H1 (cell line): ENCODE data around the gene UCHL1. TPM values are rescaled to one million over a fixed set of nuclear protein-coding genes. Genes with fewer than 3 reads are reported as not detected.

Source experiments
- TAF1 ChIP-seq: IDR thresholded peaks from 2 replicates; pipeline ENCODE4 v1.6.1; 2011; ENCODE audit warnings: mild to moderate bottlenecking, low read depth, low read length
- polyA plus RNA-seq, 7 experiments: library from polyadenylated mRNA; depleted of rRNA in 3 of 7; stranded (reverse) in 5 of 7; unstranded in 2 of 7; fragments of >200 nt in 5 of 7; fragments of 200-250 nt in 2 of 7; gene quantifications; 1 replicate in 5 of 7; 2 replicates in 1 of 7; 4 replicates in 1 of 7; pipeline versions ENCODE4 v1.2.1 to v1.2.3, GENCODE V29; 2011 to 2013; ENCODE audit warnings: missing spikeins in 2 of 7, mixed read lengths in 2 of 7
- total RNA-seq: library from RNA; stranded (reverse); fragmentation: NEBNext Ultra II Directional; extraction: Animal tissue kit (Norgen Biotek cat#: 25700); gene quantifications from 2 replicates; pipeline ENCODE4 v1.2.1, GENCODE V29; 2021

The UCHL1 gene
- total and polyA plus RNA-seq, 2 of the 8 experiments (the other 6 are each of a cell fraction or from before 2014, with no cell fraction given), result 781 to 1,717 TPM

DNA sequence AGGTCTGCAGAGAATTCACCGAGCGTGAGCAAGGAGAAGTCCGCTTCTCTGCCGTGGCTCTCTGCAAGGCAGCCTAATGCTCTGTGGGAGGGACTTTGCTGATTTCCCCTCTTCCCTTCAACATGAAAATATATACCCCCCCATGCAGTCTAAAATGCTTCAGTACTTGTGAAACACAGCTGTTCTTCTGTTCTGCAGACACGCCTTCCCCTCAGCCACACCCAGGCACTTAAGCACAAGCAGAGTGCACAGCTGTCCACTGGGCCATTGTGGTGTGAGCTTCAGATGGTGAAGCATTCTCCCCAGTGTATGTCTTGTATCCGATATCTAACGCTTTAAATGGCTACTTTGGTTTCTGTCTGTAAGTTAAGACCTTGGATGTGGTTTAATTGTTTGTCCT lies 11.3 kb downstream of the UCHL1 start (continued):
- no peak for TF ChIP-seq TAF1
